Fibroblast of peridontal ligament (primary cell): ENCODE measurements around the gene CABP7.
A peak's percentile ranks its signal among the peaks of the same experiment; 100 is the strongest.
"Not testable (repeated sequence)": the region's sequence is repeated elsewhere in the genome, so short reads cannot be mapped to it uniquely, and the experiment has no call there.

ENCODE experiments used
- DNase-seq: peaks from one replicate; pipeline ENCODE4 v3.0.0-alpha.2; 2010; ENCODE audit errors: extremely low read depth

CABP7 gene

DNA sequence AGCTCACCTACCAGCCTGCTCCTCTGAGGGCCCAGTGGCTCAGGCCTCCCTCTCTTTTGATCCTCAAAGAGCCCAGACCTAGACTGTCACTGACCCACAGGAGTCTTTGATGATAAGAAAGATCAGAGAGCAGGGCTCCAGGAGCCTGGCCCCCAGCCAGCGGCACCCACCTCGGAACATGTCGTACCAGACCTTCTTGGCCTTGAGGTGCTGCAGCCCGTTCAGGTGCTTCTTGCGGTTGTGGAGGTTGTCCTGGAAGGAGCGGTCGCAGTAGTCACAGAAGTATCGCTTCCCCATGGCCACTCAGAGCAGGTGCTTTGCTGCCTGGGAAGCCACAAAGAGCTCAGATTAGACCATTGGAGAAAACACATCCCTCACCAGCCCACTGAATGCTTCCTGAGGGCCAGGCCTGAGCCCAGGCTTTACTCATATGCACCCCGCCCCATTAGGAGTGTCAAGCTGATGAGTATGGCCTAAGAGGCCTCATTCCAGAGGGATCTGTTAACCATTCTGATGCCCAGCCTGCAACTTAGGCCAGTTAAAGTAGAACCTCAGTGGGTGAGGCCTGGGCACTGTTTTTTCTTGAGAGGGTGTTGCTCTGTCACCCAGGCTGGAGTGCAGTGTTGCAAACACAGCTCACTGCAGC is 28.6 kb downstream of the CABP7 start:
- no peak for DNase-seq

DNA sequence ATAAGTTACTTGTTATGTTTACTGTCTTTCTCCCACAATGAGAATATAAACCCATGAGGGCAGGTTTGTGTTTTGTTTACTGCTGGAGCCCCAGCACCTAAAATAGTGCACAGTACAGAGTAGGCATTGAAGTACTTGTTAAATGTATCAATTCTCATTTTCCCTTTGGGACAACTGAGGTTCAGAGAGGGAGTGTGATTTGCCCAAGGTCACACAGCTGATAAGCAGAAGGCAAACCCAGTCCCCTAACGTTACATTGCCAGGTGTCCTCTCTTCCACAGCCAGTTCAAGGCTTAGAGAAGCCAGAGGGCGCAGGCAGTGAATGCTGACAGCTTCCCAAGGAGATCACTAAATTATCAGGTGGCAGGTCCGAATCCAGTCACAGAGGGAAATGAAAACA is 30.2 kb downstream of the CABP7 start:
- no peak for DNase-seq

DNA sequence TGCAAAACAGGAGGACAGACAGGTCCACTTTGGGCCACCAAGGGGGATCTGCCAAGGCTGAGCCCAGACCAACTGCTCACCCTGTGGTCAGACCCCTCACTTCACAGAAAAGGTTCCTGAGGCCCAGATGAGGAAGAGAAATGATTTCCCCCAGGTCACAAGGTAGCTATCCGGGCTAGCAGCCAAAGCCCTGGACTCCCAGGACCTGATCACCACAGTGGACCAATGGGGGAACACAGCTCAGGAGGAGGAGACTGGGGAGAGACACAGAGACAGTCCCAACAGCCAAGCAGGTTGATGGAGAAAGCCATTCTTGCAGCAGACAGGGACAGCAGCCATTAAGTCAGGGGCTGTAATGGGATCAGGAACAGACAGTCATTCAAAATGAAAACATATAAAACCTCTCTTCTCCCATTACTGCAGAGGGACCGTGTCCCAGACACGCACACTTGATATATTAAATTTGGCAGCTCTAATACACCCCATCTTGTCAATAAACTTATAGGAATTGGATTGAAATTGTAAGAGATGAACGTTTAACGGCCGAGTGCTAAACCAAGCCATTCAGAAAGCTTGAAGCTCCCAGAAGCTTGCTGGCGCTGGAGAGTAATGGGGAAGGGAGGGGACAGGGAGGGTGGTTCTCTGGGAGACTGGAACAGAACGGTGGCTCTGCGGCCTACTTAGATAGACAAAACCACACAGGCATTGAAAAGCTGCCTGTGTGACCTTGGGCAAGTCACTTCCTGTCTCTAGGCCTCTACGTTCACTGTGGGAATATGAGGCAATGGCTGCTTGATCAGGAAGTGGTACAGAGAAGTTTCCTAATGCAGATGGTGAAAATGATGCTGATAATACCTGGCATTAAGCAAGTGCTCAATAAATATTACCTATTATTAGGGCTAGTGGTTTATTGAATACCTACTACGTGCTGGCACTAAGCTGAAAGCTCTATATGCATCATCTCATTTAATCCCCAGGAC is 31.0 kb downstream of the CABP7 start:
- no peak for DNase-seq

DNA sequence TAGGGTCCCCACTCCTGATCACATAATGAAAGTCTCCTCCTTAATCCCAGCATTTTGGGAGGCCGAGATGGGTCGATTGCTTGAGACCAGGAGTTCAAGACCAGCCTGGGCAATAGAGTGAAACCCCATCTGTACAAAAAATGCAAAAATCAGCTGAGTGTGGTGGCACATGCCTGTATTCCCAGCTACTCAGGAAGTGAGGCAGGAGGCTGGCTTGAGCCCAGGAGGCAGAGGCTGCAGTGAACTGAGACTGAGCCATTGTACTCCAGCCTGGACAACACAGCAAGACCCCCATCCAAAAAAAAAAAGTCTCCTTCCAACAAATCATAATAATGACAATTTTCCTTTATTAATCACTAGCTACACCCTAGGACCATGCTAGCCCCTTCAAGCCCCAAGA is 31.9 kb downstream of the CABP7 start:
- no peak for DNase-seq

DNA sequence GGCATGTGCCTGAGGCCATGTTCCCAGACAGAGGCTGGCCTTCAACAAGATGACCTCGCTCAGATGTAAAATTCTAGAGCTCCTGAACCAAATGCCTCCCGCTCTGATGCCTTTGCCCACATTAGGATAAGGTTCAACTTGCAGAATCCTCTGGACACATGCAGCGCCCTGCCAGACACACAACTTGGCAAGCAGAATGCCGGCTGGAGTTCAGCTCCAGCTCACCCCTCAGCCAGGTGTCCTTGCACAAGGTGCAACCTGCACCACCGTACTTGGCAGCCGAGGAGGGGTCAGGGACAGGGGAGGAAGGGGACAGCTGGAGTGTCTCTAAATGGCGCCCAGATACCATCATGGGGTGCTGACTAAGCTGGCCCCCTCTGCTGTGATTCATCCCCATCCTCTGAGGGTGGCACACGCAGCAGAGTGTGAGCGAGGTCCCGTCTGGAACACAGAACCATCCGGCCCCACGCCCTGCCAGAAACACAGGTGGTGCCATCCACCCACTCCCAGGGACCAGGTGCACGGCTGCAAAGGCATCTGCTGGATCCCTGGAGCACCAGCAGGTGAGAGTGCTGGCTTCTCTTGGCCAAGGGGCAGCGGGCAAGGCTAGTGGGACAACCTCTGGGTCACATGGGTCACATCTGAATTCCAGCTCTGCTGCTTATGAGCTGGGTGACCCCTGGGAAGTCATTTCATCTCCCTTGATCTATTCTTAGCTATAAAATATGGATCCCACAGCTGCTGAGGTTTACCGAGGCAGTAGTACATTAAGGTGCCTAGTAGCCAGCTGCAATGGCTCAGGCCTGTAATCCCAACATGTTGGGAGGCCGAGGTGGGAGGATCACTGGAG is 34.2 kb downstream of the CABP7 start:
- DNase-seq: no peak

DNA sequence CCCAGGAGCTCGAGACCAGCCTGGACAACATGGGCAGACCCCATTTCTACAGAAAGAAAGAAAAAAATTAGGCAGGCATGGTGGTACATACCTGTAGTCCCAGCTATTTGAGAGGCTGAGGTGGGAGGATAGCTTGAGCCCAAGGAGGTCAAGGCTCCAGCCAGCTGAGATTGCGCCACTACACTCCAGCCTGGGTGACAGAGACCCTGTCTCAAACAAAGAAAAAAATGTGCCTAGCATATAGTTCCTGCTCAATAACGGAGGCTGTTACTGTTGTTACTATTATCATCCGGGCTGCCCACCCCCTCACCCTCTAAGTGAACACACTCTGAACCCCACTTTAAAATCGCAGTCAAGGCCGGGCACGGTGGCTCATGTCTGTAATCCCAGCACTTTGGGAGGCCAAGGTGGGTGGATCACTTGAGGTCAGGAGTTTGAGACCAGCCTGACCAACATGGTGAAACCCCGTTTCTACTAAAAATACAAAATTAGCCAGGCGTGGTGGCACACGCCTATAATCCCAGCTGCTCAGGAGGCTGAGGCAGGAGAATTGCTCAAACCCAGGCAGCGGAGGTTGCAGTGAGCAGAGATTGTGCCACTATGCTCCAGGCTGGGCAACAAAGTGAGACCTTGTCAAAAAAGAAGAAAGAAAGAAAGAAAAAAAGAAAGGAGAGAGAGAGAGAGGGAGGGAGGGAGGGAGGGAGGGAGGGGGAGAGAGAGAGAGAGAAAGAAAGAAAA is 35.0 kb downstream of the CABP7 start:
- not testable (repeated sequence) for DNase-seq

DNA sequence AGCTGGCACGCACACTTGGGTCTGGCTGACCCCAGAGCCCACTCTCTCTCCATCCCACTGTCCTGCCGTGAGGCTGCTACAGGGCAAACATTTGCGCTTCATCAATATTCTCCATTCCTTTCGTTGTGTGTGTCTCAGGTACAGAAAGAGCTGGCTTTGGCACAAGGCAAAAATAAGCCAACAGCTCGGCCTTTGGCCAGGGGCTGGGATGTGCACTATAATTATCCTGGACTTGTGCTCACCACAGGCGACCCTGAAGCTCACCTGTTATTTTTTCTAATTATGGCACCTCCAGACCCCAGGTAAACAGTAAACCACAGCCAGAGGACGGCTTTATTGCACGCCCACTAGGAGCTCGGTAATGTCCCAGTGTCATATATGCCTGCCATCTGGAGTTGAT is 36.1 kb downstream of the CABP7 start:
- no peak for DNase-seq

DNA sequence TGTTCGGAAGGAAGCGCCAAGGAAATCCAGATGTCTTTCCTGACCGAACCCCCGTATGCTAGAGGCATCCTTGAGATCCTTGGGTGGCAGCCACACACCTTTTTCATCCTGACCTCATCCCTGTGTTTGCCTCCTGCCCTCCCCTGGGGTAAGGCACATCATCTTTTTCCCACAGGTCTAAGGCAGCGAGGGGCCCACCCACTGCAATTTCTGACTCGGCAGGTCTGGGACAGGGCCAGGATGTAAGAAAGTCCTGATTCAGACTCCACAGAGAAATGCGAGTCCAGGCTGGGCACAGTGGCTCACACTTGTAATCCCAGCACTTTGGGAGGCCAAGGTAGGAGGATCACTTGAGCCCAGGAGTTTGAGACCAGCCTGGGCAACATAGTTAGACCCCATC is 36.5 kb downstream of the CABP7 start:
- DNase-seq: no peak

DNA sequence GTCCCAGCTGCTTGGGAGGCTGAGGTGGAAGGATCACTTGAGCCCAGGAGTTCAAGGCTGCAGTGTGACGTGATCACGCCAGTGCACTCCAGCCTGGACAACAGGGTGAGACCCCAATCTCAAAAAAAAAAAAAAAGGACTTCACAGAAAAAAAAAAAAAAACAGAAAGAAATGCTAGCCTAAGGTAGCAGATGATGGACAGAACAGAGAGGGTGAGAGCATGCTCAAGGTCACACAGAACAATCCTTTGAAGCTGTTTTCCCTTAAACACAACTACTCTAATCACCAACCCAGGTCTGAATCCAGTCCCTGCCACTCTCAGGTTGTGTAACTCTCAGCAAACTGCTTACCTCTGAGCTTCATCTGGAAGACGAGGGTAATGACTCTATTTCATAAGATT is 37.3 kb downstream of the CABP7 start:
- no peak for DNase-seq

DNA sequence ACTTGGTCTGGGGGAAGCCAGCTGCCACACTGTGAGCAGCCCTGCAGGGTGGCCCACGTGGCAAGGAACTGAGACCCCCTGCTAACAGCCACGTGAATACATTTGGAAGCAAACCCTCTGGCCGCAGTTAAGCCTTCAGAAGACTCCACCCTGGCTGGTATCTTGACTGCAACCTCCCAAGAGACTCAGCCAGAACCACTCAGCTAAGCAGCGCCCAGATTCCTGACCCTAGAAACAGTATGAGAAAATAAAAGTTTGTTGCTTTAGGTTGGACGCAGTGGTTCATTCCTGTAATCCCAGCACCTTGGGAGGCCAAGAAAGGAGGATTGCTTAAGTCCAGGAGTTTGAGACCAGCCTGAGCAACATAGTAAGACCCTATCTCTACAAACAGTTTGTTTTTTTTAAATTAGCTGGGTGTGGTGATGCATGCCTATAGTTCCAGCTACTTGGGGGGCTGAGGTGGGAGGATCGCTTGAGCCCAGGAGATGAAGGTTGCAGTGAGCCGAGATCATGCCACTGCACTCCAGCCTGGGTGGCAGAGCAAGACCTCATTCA is 38.3 kb downstream of the CABP7 start:
- no peak for DNase-seq

DNA sequence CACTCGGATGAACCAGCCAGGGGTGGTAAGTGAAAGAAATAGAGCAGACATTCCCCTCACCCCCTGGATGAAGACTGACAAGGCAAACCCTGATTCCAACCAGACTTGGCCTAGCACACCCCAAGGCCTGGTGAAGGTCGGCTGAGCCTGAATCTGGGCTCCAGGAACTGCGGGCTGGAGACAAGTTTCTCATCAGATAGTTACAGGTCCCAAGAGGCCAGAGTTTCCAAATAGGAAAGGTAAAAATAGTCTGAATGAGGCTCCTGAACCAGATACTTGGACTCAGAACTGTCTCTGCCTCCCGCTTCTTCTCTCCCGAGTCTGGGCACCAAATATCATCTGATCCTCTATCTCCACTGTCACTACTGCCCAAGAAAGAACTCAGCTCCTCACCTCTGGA is 39.2 kb downstream of the CABP7 start:
- no peak for DNase-seq

DNA sequence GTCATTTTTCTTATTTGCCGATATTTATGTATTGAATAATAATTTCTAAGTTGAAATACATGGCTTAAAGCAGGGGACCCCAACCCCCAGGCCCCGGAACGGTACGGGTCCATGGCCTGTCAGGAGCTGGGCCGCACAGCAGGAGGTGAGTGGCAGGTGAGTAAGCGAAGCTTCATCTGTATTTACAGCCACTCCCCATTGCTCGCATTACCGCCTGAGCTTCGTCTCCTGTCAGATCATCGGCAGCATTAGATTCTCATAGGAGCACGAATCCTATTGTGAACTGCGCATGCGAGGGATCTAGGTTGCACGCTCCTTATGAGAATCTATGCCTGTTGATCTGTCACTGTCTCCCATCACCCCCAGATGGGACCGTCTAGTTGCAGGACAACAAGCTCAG is 42.5 kb downstream of the CABP7 start:
- DNase-seq: no peak

DNA sequence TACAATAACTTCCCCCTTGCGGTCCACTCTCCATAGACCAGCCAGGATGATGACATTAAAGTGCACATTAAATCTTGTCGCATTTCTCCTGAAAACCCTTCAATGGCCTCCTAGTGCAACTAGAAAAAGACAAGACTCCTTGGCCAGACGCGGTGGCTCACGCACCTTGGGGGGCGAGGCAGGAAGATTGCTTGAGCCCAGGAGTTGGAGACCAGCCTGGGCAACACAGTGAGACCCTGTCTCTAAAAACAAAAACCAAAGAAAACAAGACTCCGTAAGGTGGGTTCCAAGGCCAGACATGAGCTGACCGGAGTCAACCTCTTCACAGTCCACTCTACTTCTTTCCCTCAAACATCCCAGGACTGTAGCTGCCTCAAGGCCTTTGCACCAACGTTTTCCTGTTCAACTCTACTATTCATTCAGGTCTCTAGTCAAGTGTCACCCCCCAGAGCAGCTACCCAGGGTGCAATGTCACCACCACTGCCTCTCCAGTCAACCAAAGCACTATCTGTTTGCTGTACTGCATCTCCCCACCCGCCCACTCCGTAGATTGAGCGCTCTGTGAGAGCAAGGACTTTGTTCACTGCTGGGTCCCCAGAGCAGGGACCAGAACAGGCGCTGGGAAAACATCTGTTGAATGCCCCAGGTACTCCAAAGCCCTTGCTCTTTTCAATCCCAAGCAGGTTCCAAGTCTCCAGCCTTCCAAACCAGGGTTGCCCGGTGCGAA is 46.3 kb downstream of the CABP7 start:
- DNase-seq: no peak

DNA sequence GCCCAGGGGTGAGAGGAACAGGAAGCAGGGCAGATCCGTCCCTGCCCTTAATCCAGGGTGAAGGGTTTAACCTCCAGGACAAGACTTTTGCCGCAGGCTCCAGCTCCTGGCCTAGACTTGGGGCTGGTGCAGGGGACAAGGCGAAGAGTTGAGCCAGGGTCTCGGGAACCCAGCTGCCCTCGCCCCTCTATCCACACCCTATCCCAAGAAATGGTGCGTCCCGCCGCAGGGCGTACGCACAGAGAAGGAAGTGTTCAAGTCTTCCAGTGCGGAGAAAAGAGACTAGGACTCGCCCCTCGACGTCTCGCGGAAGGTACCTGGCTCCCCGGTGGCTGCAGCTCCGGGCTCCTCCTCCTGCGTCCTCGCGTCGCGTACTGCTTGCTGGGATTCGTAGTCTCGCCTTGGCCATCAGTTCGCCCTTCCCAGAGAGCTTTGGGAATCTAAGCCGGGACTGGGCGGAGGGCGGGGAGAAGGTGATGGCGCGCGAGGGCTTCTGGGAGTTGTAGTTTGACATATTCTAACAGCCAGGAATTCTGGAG is 46.9 kb downstream of the CABP7 start, which contains the start of gene ZMAT5:
TSS of gene ZMAT5 (minus strand) at position 376 of the 539 bp plus-strand sequence. CDS start 18,463 bp downstream, outside the sequence.
- DNase-seq: peak; percentile 95

DNA sequence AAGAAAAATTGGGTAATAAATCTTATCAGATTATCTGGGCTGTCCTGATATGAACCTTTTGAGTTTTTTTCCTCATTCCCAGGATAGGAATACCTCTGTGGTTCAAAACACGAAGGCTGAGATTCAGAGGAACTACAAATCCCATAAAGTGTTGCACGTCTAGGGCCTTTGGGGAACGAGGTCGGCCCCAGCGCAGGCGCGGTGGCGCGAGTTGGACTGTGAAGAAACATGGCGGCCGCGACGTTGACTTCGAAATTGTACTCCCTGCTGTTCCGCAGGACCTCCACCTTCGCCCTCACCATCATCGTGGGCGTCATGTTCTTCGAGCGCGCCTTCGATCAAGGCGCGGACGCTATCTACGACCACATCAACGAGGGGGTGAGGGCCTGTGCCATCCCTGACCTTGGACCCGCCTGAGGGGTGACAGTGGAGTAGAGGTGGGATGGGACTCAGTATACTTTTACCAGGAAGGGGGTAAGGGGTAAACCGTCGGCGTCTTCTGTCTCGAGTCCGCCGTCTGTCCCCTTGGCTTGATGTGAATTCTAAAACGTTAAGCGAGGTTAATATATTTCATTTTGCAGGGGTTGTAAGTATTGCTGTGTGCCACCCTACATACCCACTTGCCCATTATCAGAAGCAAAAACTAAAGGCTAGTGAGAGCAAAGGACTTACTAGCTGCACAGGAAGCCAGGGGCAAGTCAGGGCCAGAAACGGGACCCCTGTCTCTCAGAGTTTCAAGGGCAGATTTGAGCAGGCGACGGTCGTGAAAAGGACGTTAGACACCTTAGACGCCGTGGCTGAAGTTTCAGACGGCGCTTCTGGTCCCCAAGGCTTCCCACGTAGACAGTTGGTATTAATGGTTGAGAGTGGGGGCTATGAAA is 47.6 kb downstream of the CABP7 start, which contains the start of gene UQCR10:
TSS of gene UQCR10 (plus strand) at position 199 of the 881 bp plus-strand sequence. CDS start at position 229, 30 bp downstream.
- DNase-seq: peak; percentile 93

DNA sequence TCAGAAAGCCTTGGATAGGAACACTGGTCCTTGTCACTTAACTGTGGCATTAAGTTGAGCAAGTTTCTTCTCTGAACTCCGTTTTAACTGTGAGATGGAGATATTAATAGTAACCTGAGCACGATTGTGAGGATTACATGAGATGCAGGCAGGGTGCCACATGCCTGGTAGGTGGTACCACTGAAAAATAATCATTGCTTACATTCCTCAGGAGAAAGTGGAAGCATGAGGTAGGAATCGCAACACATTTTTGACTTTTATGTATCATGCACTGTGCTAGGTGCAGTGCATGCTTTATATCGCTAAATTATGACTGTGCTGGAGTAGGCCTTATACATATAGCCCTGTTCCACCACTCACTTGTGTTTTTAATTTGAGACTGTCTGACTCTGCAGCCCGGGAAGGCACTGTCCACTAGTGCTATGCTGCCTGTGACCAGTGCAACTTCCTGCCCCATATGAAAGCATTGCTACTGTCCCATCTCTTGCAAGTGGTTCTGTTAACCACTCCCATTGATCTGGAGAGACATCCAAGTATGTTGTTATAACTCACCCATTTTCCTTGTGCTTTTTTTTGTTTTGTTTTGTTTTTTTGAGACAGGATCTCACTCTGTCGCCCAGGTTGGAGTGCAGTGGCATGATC is 48.4 kb downstream of the CABP7 start:
- DNase-seq: no peak

DNA sequence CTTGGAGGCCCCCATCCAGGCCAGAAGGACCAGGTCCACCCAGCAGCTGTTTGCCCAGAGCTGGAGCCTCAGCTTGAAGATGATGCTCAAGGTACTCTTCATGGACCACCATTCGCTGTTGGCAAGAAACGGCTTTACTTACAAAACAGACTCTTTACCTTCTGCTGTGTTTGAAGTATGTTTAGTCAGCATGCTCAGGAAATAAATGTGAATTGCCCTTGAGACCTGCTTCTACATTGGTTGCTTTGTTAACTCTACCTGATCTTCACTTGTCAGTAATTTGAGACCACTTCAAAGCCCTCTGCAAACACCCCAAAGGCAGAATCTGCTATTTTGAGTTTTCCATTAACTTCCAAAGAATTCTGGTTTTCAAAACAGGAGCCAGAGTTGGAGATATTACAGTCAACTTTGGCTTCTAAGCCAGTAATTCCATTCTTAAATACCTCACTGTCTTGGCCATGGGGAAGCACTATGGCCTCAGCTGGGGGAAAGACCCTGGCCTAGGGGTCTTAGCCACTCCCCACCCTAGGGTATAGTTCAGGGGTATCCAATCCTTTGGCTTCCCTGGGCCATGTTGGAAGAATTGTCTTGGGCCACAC is 50.0 kb downstream of the CABP7 start:
- no peak for DNase-seq

DNA sequence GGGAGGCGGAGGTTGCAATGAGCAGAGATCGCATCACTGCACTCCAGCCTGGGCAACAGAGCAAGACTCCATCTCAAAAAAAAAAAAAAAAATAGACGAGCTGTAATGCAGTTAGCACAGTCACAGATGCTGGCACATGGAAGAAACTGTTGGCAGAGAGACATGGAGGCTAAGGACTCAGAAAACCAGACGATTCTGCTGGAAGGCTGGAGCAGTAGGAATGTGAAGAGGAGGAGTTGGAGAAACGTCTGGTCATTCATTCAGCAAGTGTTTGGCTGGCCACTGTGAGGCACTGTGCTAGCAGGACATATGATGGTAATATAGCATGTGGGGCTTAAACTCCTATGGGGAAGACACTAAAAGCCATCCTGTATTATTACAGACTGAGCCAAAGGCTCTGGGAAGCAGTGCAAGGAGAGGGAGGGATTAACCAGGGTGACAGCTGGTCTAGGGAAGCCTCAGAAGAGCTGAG is 52.4 kb downstream of the CABP7 start:
- peak; percentile 89 for DNase-seq
